ENCODE results near the gene NAV2.

- TF ChIP-seq CTCF (conservative IDR thresholded peaks at IDR 0.05 in 1 of 2, IDR thresholded peaks at IDR 0.05 in 1 of 2; ENCODE audit: low read depth in 1 of 2, low read length in 2 of 2) (no peak), EZH2 (IDR thresholded peaks at IDR 0.05; ENCODE audit: low read length, missing control alignments) (no peak)
These were observed 57.6 kb downstream of the NAV2 start for GRCh38 chr11:19770277-19770676.
